HepG2 (cell line): ENCODE results near the gene AGTRAP. TPM values are rescaled to one million over a fixed set of nuclear protein-coding genes. Genes with fewer than 3 reads are reported as not detected.
A peak's percentile ranks its signal among the peaks of the same experiment; 100 is the strongest.

Experiments used
- GPBP1L1 ChIP-seq: sonication (generic); formaldehyde crosslinking; IDR thresholded peaks from 2 replicates; pipeline ENCODE4 v1.5.0; 2020; ENCODE audit warnings: mild to moderate bottlenecking, missing genetic modification reagents
- GZF1 ChIP-seq: sonication (generic); formaldehyde crosslinking; IDR thresholded peaks from 2 replicates; pipeline ENCODE4 v1.5.1; 2020; ENCODE audit warnings: mild to moderate bottlenecking, missing genetic modification reagents
- HOXA9 ChIP-seq: sonication (generic); formaldehyde crosslinking; IDR thresholded peaks from 2 replicates; pipeline ENCODE4 v1.8.1; 2022; ENCODE audit warnings: missing genetic modification reagents, mild to moderate bottlenecking, moderate library complexity, borderline replicate concordance
- POLR2AphosphoS5 ChIP-seq: IDR thresholded peaks from 2 replicates; pipeline ENCODE4 v1.6.1; 2012; ENCODE audit warnings: low read depth, low read length
- POLR2G ChIP-seq: fragments of 200-400 bp; formaldehyde crosslinking; IDR thresholded peaks from 2 replicates; pipeline ENCODE4 v1.6.1; 2018; ENCODE audit warnings: mild to moderate bottlenecking, low read depth, low read length, moderate library complexity
- SP4 ChIP-seq: sonication (generic); formaldehyde crosslinking; IDR thresholded peaks from 2 replicates; pipeline ENCODE4 v1.8.1; 2023; ENCODE audit warnings: mild to moderate bottlenecking, missing genetic modification reagents
- TCF7 ChIP-seq: sonication (generic); IDR thresholded peaks from 2 replicates; pipeline ENCODE4 v1.6.1; 2016; ENCODE audit warnings: antibody characterized with exemption, low read depth
- ZBTB38 ChIP-seq: sonication (generic); formaldehyde crosslinking; IDR thresholded peaks from 2 replicates; pipeline ENCODE4 v1.5.1; 2020; ENCODE audit warnings: mild to moderate bottlenecking, missing genetic modification reagents
- ZNF251 ChIP-seq: sonication (generic); formaldehyde crosslinking; IDR thresholded peaks from 2 replicates; pipeline ENCODE4 v1.9.0; 2021; ENCODE audit warnings: mild to moderate bottlenecking, missing genetic modification reagents
- ZNF350 ChIP-seq: sonication (generic); formaldehyde crosslinking; IDR thresholded peaks from 2 replicates; pipeline ENCODE4 v1.4.0; 2020; ENCODE audit warnings: mild to moderate bottlenecking, low read depth, missing genetic modification reagents, borderline replicate concordance
- ZNF354B ChIP-seq: sonication (generic); formaldehyde crosslinking; IDR thresholded peaks from 2 replicates; pipeline ENCODE4 v1.8.0; 2022; ENCODE audit warnings: mild to moderate bottlenecking, missing genetic modification reagents
- ZNF513 ChIP-seq: sonication (generic); formaldehyde crosslinking; conservative IDR thresholded peaks from 2 replicates; pipeline ENCODE4 v1.5.0; 2020; ENCODE audit warnings: missing genetic modification reagents
- ZNF790 ChIP-seq: sonication (generic); formaldehyde crosslinking; IDR thresholded peaks from 2 replicates; pipeline ENCODE4 v1.8.0; 2022; ENCODE audit warnings: missing genetic modification reagents, mild to moderate bottlenecking, borderline replicate concordance
- ZNF883 ChIP-seq: sonication (generic); formaldehyde crosslinking; IDR thresholded peaks from 2 replicates; pipeline ENCODE4 v1.5.1; 2020; ENCODE audit warnings: mild to moderate bottlenecking, missing genetic modification reagents; ENCODE audit errors: not compliant biosample characterization
- polyA plus RNA-seq, 8 experiments: library from polyadenylated mRNA; depleted of rRNA in 3 of 8; stranded (reverse) in 7 of 8; unstranded in 1 of 8; fragments of >200 nt; fragmentation: Illumina TruSeq in 4 of 8; extraction: Trizol in 4 of 8; gene quantifications; 2 replicates each; pipeline versions ENCODE4 v1.2.1 to v1.2.3, GENCODE V29; 2011 to 2016; ENCODE audit warnings: low read depth in 4 of 8, missing spikeins in 1 of 8, mixed read lengths in 1 of 8; ENCODE audit not compliant: insufficient read depth in 1 of 8
- total RNA-seq, 5 experiments: library from RNA; depleted of rRNA; stranded (reverse); fragments of >200 nt; fragmentation: Illumina TruSeq; extraction: Trizol; gene quantifications; 2 replicates each; pipeline ENCODE4 v1.2.3, GENCODE V29; 2016; ENCODE audit warnings: low read depth in 1 of 5
- TF ChIP-seq, protein P1 (sequence below): sonication (generic); formaldehyde crosslinking; IDR thresholded peaks from one replicate; pipeline ENCODE4 v1.5.1; 2020; ENCODE audit warnings: mild to moderate bottlenecking, missing genetic modification reagents; ENCODE audit errors: not compliant biosample characterization
- TF ChIP-seq, protein P2 (sequence below): sonication (generic); formaldehyde crosslinking; IDR thresholded peaks from 2 replicates; pipeline ENCODE4 v1.4.0; 2020; ENCODE audit warnings: missing genetic modification reagents, borderline replicate concordance

The AGTRAP gene
- total and polyA plus RNA-seq, 2 of the 13 experiments (the other 11 are each of a cell fraction or from before 2014, with no cell fraction given): 28.3 to 32.0 TPM

GRCh38 chr1:11784993-11785769 lies 49.2 kb downstream of the AGTRAP start (continued):
- TF ChIP-seq POLR2AphosphoS5: no peak
- no peak for TF ChIP-seq GPBP1L1 (CRISPR knock-in tag)
- TF ChIP-seq, protein P1, sequence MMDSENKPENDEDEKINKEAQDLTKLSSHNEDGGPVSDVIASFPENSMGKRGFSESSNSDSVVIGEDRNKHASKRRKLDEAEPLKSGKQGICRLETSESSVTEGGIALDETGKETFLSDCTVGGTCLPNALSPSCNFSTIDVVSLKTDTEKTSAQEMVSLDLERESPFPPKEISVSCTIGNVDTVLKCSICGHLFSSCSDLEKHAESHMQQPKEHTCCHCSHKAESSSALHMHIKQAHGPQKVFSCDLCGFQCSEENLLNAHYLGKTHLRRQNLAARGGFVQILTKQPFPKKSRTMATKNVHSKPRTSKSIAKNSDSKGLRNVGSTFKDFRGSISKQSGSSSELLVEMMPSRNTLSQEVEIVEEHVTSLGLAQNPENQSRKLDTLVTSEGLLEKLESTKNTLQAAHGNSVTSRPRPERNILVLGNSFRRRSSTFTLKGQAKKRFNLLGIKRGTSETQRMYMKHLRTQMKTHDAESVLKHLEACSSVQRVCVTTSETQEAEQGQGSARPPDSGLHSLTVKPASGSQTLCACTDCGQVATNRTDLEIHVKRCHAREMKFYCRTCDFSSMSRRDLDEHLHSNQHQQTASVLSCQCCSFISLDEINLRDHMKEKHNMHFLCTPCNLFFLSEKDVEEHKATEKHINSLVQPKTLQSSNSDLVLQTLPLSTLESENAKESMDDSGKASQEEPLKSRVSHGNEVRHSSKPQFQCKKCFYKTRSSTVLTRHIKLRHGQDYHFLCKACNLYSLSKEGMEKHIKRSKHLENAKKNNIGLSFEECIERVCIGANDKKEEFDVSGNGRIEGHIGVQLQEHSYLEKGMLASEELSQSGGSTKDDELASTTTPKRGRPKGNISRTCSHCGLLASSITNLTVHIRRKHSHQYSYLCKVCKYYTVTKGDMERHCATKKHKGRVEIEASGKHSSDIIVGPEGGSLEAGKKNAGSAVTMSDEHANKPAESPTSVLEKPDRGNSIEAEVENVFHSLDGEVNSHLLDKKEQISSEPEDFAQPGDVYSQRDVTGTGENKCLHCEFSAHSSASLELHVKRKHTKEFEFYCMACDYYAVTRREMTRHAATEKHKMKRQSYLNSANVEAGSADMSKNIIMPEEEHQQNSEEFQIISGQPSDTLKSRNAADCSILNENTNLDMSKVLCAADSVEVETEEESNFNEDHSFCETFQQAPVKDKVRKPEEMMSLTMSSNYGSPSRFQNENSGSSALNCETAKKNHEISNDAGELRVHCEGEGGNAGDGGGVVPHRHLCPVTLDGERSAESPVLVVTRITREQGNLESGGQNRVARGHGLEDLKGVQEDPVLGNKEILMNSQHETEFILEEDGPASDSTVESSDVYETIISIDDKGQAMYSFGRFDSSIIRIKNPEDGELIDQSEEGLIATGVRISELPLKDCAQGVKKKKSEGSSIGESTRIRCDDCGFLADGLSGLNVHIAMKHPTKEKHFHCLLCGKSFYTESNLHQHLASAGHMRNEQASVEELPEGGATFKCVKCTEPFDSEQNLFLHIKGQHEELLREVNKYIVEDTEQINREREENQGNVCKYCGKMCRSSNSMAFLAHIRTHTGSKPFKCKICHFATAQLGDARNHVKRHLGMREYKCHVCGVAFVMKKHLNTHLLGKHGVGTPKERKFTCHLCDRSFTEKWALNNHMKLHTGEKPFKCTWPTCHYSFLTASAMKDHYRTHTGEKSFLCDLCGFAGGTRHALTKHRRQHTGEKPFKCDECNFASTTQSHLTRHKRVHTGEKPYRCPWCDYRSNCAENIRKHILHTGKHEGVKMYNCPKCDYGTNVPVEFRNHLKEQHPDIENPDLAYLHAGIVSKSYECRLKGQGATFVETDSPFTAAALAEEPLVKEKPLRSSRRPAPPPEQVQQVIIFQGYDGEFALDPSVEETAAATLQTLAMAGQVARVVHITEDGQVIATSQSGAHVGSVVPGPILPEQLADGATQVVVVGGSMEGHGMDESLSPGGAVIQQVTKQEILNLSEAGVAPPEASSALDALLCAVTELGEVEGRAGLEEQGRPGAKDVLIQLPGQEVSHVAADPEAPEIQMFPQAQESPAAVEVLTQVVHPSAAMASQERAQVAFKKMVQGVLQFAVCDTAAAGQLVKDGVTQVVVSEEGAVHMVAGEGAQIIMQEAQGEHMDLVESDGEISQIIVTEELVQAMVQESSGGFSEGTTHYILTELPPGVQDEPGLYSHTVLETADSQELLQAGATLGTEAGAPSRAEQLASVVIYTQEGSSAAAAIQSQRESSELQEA: no peak
- TF ChIP-seq ZNF350 (CRISPR knock-in tag): no peak
- TF ChIP-seq ZNF790 (CRISPR knock-in tag): no peak
- TF ChIP-seq ZNF251: no peak
- TF ChIP-seq HOXA9: no peak
- no peak for TF ChIP-seq POLR2G
- peak; percentile 44 for TF ChIP-seq ZNF883 (CRISPR knock-in tag)
- 0 out of 2 replicates have a peak, but pooled peaks have one; percentile 27 for TF ChIP-seq ZNF354B (CRISPR knock-in tag)
- 0 out of 2 replicates have a peak, but pooled peaks have one; percentile 21 for TF ChIP-seq SP4 (CRISPR knock-in tag)
- no peak; the same call in 1 of the 2 replicates for TF ChIP-seq ZBTB38 (CRISPR knock-in tag)
- TF ChIP-seq GZF1: no peak
- TF ChIP-seq ZNF513: no peak
- no peak for TF ChIP-seq TCF7
- TF ChIP-seq, protein P2, sequence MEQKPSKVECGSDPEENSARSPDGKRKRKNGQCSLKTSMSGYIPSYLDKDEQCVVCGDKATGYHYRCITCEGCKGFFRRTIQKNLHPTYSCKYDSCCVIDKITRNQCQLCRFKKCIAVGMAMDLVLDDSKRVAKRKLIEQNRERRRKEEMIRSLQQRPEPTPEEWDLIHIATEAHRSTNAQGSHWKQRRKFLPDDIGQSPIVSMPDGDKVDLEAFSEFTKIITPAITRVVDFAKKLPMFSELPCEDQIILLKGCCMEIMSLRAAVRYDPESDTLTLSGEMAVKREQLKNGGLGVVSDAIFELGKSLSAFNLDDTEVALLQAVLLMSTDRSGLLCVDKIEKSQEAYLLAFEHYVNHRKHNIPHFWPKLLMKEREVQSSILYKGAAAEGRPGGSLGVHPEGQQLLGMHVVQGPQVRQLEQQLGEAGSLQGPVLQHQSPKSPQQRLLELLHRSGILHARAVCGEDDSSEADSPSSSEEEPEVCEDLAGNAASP: peak; percentile 61; the same call in 1 of the 2 replicates
